ENCODE results near the gene NUMB. TPM values are rescaled to one million over a fixed set of nuclear protein-coding genes. Genes with fewer than 3 reads are reported as not detected.
A peak's percentile ranks its signal among the peaks of the same experiment; 100 is the strongest.

Gene NUMB
- total RNA-seq, 1 donor from 2014 or later = 53.4 TPM

DNA sequence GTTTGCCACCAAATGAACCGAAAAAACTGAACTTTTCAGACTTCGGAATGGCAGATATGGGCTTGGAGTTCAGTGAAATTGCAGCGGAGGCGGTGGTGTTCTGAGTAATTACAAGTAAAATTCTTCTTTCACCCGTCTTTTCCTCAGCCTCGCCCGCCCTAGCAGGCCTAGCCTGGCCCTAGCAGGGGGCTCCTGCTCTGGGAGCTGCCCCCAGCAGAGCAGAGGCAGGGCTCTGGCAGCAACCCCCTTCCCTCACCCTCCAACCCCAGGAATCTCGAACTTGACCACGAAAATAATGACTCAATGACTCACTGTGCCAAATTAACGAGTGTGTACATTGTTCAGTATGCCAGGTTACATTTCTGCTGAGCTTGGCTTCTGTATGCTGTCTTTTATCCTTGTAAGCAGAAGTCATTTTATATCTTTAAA lies 219.9 kb downstream of the NUMB start:
- intact Hi-C loops (cut with micrococcal nuclease) = no loop called here
- H3K27me3 Mint-ChIP-seq (ENCODE audit: insufficient read depth) = peaks cover 78% of the 10 kb centered on the region
- H3K36me3 Mint-ChIP-seq (ENCODE audit: low read depth) = peaks cover 2% of the 10 kb centered on the region
- no peaks in the 10 kb centered on the region for H3K9me3 Mint-ChIP-seq
- H3K27ac Mint-ChIP-seq = no peak overlapping the region
- peak overlapping the region; percentile 19 for H3K4me3 Mint-ChIP-seq
- DNase-seq (ENCODE audit: low spot score) = no peak
- H3K4me1 Mint-ChIP-seq (ENCODE audit: low read depth) = peaks cover 26% of the 10 kb centered on the region

GRCh38 chr14:73237786-73238423 lies 220.4 kb downstream of the NUMB start:
- no peak overlapping the region for H3K4me3 Mint-ChIP-seq
- H3K27me3 Mint-ChIP-seq (ENCODE audit: insufficient read depth) = peaks cover 77% of the 10 kb centered on the region

GRCh38 chr14:73237219-73237785 lies 221.0 kb downstream of the NUMB start, which contains the start of gene PAPLN:
Gene PAPLN (plus strand): TSS chr14:73237506. CDS start chr14:73239779, 2,273 bp downstream.
- no peak for DNase-seq (ENCODE audit: low spot score)
- Mint-ChIP-seq H3K4me1 (ENCODE audit: low read depth) (peaks cover 15% of the 10 kb centered on the region), H3K36me3 (ENCODE audit: low read depth) (peaks cover 2% of the 10 kb centered on the region), H3K27me3 (ENCODE audit: insufficient read depth) (peaks cover 75% of the 10 kb centered on the region), H3K27ac (no peak within 1 kb of the TSS), H3K4me3 (peak within 1 kb of the TSS; percentile 68), H3K9me3 (no peaks in the 10 kb centered on the region)
- intact Hi-C loops (cut with micrococcal nuclease) = no loop called here

More at GRCh38 chr14:73237786-73238423, 220.4 kb downstream of the NUMB start:
- no peak for DNase-seq (ENCODE audit: low spot score)
- H3K27ac Mint-ChIP-seq = no peak overlapping the region
- intact Hi-C loops (cut with micrococcal nuclease) = no loop called here
- H3K4me1 Mint-ChIP-seq (ENCODE audit: low read depth) = peaks cover 21% of the 10 kb centered on the region
- no peaks in the 10 kb centered on the region for H3K9me3 Mint-ChIP-seq
- H3K36me3 Mint-ChIP-seq (ENCODE audit: low read depth) = peaks cover 2% of the 10 kb centered on the region

DNA sequence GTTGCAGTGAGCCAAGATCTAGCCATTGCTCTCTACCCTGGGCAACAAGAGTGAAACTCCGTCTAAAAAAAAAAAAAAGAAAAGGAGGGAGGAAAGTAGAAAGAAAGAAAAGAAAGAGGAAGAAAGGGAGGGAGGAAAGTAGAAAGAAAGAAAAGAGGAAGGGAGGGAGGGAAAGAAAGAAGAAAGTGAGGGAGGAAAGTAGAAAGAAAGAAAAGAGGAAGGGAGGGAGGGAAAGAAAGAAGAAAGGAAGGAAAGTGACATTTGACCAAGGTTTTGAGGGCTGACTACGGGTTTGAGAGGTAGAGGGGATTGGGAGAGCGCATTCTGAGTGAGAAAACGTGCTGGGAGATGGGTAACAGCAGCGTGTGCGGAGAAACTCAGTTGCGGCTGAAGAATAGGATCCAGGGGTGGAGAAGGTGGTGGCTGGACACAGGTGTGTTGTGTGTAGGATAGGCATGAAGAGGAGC lies 221.6 kb downstream of the NUMB start:
- Mint-ChIP-seq H3K36me3 (ENCODE audit: low read depth) (peaks cover 2% of the 10 kb centered on the region), H3K27ac (no peak overlapping the region), H3K9me3 (no peaks in the 10 kb centered on the region), H3K4me3 (peak overlapping the region; percentile 68), H3K27me3 (ENCODE audit: insufficient read depth) (peaks cover 72% of the 10 kb centered on the region), H3K4me1 (ENCODE audit: low read depth) (peaks cover 15% of the 10 kb centered on the region)
- intact Hi-C loops (cut with micrococcal nuclease) = no loop called here
- DNase-seq (ENCODE audit: low spot score) = no peak

GRCh38 chr14:73236157-73236556 lies 222.2 kb downstream of the NUMB start:
- intact Hi-C loops (cut with micrococcal nuclease) = no loop called here
- Mint-ChIP-seq H3K9me3 (no peaks in the 10 kb centered on the region), H3K27me3 (ENCODE audit: insufficient read depth) (peaks cover 67% of the 10 kb centered on the region), H3K4me3 (no peak overlapping the region), H3K27ac (no peak overlapping the region), H3K4me1 (ENCODE audit: low read depth) (peaks cover 15% of the 10 kb centered on the region), H3K36me3 (ENCODE audit: low read depth) (peaks cover 2% of the 10 kb centered on the region)
- DNase-seq (ENCODE audit: low spot score) = no peak

GRCh38 chr14:73235531-73236155 lies 222.7 kb downstream of the NUMB start:
- no peak for DNase-seq (ENCODE audit: low spot score)
- H3K4me3 Mint-ChIP-seq = no peak overlapping the region
- H3K27me3 Mint-ChIP-seq (ENCODE audit: insufficient read depth) = peaks cover 62% of the 10 kb centered on the region
- intact Hi-C loops (cut with micrococcal nuclease) = no loop called here
- H3K9me3 Mint-ChIP-seq = no peaks in the 10 kb centered on the region
- no peak overlapping the region for H3K27ac Mint-ChIP-seq
- H3K36me3 Mint-ChIP-seq (ENCODE audit: low read depth) = peaks cover 2% of the 10 kb centered on the region
- H3K4me1 Mint-ChIP-seq (ENCODE audit: low read depth) = peaks cover 15% of the 10 kb centered on the region

DNA sequence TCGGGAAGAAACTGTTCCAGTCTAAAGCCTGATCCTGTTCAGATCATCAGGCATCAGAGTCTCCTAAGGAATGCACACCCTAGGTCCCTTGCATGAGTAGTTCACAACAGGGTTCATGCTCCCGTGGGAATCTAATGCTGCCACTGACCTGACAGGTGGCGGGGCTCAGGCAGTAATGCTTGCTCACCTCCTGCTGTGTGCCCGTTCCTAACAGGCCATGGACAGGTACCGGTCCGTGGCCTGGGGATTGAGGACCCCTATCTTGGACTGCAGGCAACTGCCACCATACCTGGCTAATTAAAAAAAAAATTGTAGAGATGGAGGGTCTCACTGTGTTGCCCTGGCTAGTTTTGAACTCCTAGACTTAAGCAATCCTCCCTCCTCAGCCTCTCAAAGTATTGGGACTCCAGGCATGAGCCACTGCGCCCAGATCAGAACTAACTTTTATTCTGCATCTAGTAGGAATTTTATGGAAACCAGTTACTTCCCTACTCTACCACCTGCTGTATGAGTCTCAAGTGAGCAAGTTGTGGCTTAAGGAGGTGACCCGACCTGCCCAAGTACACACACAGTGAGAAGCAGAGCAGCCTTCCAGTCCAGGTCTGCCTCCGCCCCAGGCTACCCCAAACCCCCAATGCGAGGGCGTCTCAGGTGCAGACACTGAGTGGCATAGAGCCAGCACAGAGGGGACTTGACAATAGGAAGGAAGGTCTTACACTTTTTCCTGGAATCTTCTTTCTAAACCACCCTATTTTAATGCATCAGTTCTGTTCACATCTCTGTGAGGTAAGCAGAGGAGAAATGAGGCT lies 223.6 kb downstream of the NUMB start:
- Mint-ChIP-seq H3K36me3 (ENCODE audit: low read depth) (peaks cover 2% of the 10 kb centered on the region), H3K27ac (no peak overlapping the region), H3K9me3 (no peaks in the 10 kb centered on the region), H3K27me3 (ENCODE audit: insufficient read depth) (peaks cover 55% of the 10 kb centered on the region), H3K4me1 (ENCODE audit: low read depth) (peaks cover 15% of the 10 kb centered on the region), H3K4me3 (no peak overlapping the region)
- DNase-seq (ENCODE audit: low spot score) = no peak
- intact Hi-C loops (cut with micrococcal nuclease) = no loop called here

- peaks cover 2% of the 10 kb centered on the region for H3K36me3 Mint-ChIP-seq (ENCODE audit: low read depth)
- no peak overlapping the region for H3K4me3 Mint-ChIP-seq
- H3K4me1 Mint-ChIP-seq (ENCODE audit: low read depth) = peaks cover 15% of the 10 kb centered on the region
Observed at GRCh38 chr14:73234029-73234428, 224.3 kb downstream of the NUMB start.

DNA sequence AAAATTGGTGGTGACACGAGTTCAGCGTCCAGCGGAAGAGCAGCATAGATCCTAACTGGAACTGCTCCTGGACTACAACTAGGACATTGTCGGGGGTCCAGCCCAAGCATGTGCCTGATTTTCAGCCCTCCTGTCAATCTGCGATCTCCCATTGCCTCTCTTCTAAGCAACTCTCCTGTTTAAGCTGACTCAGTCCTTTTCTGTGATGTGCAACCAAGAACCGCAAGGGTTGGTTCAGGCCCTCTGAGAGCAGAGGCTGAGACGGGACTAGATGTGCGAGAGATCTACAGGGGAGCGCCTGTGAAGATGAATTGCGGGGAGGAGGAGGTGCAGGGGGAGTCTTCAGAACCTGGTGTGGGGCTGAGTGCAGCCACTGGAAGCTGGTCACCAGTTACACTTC lies 224.8 kb downstream of the NUMB start:
- Mint-ChIP-seq H3K27me3 (ENCODE audit: insufficient read depth) (peaks cover 46% of the 10 kb centered on the region), H3K9me3 (no peaks in the 10 kb centered on the region), H3K36me3 (ENCODE audit: low read depth) (peaks cover 2% of the 10 kb centered on the region), H3K4me1 (ENCODE audit: low read depth) (peaks cover 10% of the 10 kb centered on the region), H3K27ac (no peak overlapping the region), H3K4me3 (no peak overlapping the region)
- intact Hi-C loops (cut with micrococcal nuclease) = no loop called here
- DNase-seq (ENCODE audit: low spot score) = no peak

More at GRCh38 chr14:73234029-73234428, 224.3 kb downstream of the NUMB start:
- Mint-ChIP-seq H3K27me3 (ENCODE audit: insufficient read depth) (peaks cover 51% of the 10 kb centered on the region), H3K9me3 (no peaks in the 10 kb centered on the region), H3K27ac (no peak overlapping the region)
- DNase-seq (ENCODE audit: low spot score) = no peak
- intact Hi-C loops (cut with micrococcal nuclease) = no loop called here

- no peak for DNase-seq (ENCODE audit: low spot score)
- H3K9me3 Mint-ChIP-seq = no peaks in the 10 kb centered on the region
- H3K4me1 Mint-ChIP-seq (ENCODE audit: low read depth) = peaks cover 7% of the 10 kb centered on the region
- no peak overlapping the region for H3K4me3 Mint-ChIP-seq
- intact Hi-C loops (cut with micrococcal nuclease) = no loop called here
- H3K27me3 Mint-ChIP-seq (ENCODE audit: insufficient read depth) = peaks cover 43% of the 10 kb centered on the region
- H3K36me3 Mint-ChIP-seq (ENCODE audit: low read depth) = peaks cover 3% of the 10 kb centered on the region
- H3K27ac Mint-ChIP-seq = no peak overlapping the region
Observed at GRCh38 chr14:73232984-73233383, 225.4 kb downstream of the NUMB start.

DNA sequence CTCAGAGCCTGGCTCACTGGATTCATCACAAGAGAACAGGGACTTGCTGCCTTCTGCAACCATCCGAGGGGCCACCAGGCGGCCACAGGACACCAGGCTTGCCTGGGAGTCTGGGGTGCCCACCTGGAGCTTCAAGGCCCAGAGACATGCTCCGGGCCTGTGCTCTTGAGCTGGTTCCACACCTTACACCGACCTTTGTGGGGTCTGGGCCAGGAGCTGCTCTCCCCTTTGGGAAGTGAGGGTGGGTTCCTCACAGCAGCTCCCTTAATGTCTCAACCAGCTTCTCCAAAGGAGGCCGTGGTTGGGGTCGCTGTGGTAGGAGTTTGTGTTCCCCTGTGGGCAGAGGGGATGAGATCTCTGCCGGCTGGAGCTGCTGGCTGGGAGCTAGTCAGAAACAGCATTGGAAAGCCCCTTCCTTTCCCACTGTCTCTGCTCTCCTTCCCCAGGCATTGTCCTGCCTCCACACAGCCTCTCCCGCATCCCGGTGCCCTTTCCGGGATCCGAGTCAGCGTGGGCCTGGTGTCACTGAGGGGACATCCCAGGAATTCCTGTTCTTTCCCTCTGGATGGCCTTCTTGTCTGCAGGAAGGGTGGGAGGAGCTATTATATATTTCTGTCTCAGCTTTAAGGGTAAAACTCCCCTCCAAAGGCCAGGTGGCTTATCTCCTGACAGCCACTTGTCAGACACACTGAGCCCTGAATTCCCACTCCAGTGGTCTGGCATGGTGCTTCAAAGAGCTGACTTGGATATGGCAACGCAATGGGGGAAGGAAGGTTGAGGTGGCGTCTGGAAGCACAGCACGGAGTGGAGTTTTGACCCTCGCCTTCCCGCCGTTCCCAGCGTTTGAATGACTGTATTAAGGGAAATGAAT lies 226.1 kb downstream of the NUMB start:
- no peaks in the 10 kb centered on the region for H3K9me3 Mint-ChIP-seq
- peaks cover 3% of the 10 kb centered on the region for H3K36me3 Mint-ChIP-seq (ENCODE audit: low read depth)
- H3K4me1 Mint-ChIP-seq (ENCODE audit: low read depth) = peaks cover 7% of the 10 kb centered on the region
- intact Hi-C loops (cut with micrococcal nuclease) = no loop called here
- no peak overlapping the region for H3K27ac Mint-ChIP-seq
- DNase-seq (ENCODE audit: low spot score) = no peak
- H3K4me3 Mint-ChIP-seq = no peak overlapping the region
- peaks cover 42% of the 10 kb centered on the region for H3K27me3 Mint-ChIP-seq (ENCODE audit: insufficient read depth)

DNA sequence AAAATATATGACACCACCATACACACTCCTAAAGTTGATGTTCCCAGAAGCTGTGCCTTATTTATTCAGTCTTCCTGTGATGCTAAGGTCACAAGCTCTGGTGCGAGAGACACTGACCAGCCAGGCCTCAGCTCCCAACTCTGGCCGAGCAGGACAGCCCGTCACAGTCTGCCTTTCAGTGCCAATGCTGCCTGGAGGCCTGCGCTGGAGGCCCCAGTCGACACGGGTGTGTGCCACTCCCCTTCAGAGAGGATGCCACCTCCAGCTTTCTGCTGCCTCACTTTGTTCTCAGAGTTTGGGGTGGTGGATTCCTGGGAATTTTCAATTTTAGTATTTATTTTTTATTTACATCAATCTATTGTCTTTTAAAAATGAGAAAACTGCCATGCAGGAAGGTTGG lies 228.3 kb downstream of the NUMB start:
- DNase-seq (ENCODE audit: low spot score) = no peak
- H3K27ac Mint-ChIP-seq = no peak overlapping the region
- H3K4me1 Mint-ChIP-seq (ENCODE audit: low read depth) = no peaks in the 10 kb centered on the region
- no peaks in the 10 kb centered on the region for H3K9me3 Mint-ChIP-seq
- intact Hi-C loops (cut with micrococcal nuclease) = no loop called here
- H3K27me3 Mint-ChIP-seq (ENCODE audit: insufficient read depth) = peaks cover 22% of the 10 kb centered on the region
- no peak overlapping the region for H3K4me3 Mint-ChIP-seq
- peaks cover 4% of the 10 kb centered on the region for H3K36me3 Mint-ChIP-seq (ENCODE audit: low read depth)
